K562 (cell line): Measurements from ENCODE around the gene ZC3H7B. TPM values are rescaled to one million over a fixed set of nuclear protein-coding genes. Genes with fewer than 3 reads are reported as not detected.
A peak's percentile ranks its signal among the peaks of the same experiment; 100 is the strongest.

ENCODE experiments used
- EGR1 ChIP-seq: fragments of 450-650 bp; conservative IDR thresholded peaks from 2 replicates; pipeline ENCODE4 v1.6.1; 2017; ENCODE audit warnings: mild to moderate bottlenecking
- KDM4B ChIP-seq, 2 experiments: fragments of 450-650 bp in 1 of 2; sonication (generic) in 1 of 2; IDR thresholded peaks; 2 replicates each; pipeline ENCODE4 v1.6.1; 2016 to 2017; ENCODE audit warnings: borderline replicate concordance in 2 of 2, antibody characterized with exemption in 1 of 2, low read depth in 1 of 2, mild to moderate bottlenecking in 1 of 2
- L3MBTL2 ChIP-seq: fragments of 450-650 bp; IDR thresholded peaks from 2 replicates; pipeline ENCODE4 v1.6.1; 2016; ENCODE audit warnings: mild to moderate bottlenecking, moderate library complexity
- MAFG ChIP-seq: fragments of 450-650 bp; conservative IDR thresholded peaks from 2 replicates; pipeline ENCODE4 v1.6.1; 2016; ENCODE audit warnings: missing genetic modification characterization, missing compliant biosample characterization
- MTA2 ChIP-seq: fragments of 450-650 bp; IDR thresholded peaks from 2 replicates; pipeline ENCODE4 v1.6.1; 2016; ENCODE audit warnings: low read depth
- MYC ChIP-seq, 2 experiments: fragments of 250-450 bp in 1 of 2; sonication (Bioruptor Pico) in 1 of 2; IDR thresholded peaks; 2 replicates each; pipeline versions ENCODE4 v1.5.1 to v1.6.1; 2012 to 2021; ENCODE audit warnings: low read depth in 2 of 2, borderline replicate concordance in 1 of 2, improper control_type of control experiment in 1 of 2, low read length in 1 of 2, mild to moderate bottlenecking in 1 of 2, moderate library complexity in 1 of 2
- NEUROD1 ChIP-seq: fragments of 150-350 bp; IDR thresholded peaks from 2 replicates; pipeline ENCODE4 v1.6.1; 2014; ENCODE audit warnings: borderline replicate concordance, low read length, low read depth; ENCODE audit not compliant: partially characterized antibody
- POLR2H ChIP-seq: IDR thresholded peaks from 2 replicates; pipeline ENCODE4 v1.6.1; 2016; ENCODE audit warnings: missing genetic modification characterization, low read depth, mild to moderate bottlenecking, control low read depth, missing compliant biosample characterization, moderate library complexity
- RBM34 ChIP-seq: fragments of 200-400 bp; formaldehyde crosslinking; IDR thresholded peaks from 2 replicates; pipeline ENCODE4 v1.6.1; 2018; ENCODE audit warnings: low read length, borderline replicate concordance; ENCODE audit not compliant: insufficient read depth
- SAP30 ChIP-seq: fragments of 200-600 bp; sonication (generic); IDR thresholded peaks from 2 replicates; pipeline ENCODE4 v1.6.1; 2012; ENCODE audit warnings: borderline replicate concordance, low read depth, mild to moderate bottlenecking, moderate library complexity, low read length, control low read depth, inconsistent platforms; ENCODE audit not compliant: insufficient read depth, poor library complexity, severe bottlenecking
- SMARCE1 ChIP-seq: fragments of 450-650 bp; IDR thresholded peaks from 2 replicates; pipeline ENCODE4 v1.7.1; 2016; ENCODE audit warnings: mild to moderate bottlenecking
- SRSF1 ChIP-seq: fragments of 200-400 bp; formaldehyde crosslinking; IDR thresholded peaks from 2 replicates; pipeline ENCODE4 v1.6.1; 2017; ENCODE audit warnings: mild to moderate bottlenecking, low read depth, low read length, moderate library complexity
- TCFL5 ChIP-seq: fragments of 250-450 bp; sonication (Bioruptor Pico); conservative IDR thresholded peaks from 2 replicates; pipeline ENCODE4 v1.6.1; 2021; ENCODE audit warnings: mild to moderate bottlenecking, moderate library complexity, matching md5 sums
- ZNF140 ChIP-seq: fragments of 250-450 bp; sonication (Bioruptor Pico); IDR thresholded peaks from 2 replicates; pipeline ENCODE4 v1.8.0; 2021; ENCODE audit warnings: moderate library complexity, mild to moderate bottlenecking, inconsistent platforms
- ZNF224 ChIP-seq: sonication (generic); formaldehyde crosslinking; IDR thresholded peaks from 2 replicates; pipeline ENCODE4 v1.8.0; 2022; ENCODE audit warnings: mild to moderate bottlenecking, missing genetic modification reagents
- polyA plus RNA-seq, 8 experiments: library from polyadenylated mRNA; depleted of rRNA in 4 of 8; stranded (reverse) in 5 of 8; unstranded in 3 of 8; fragments of >200 nt; fragmentation: Nextera tagmentation in 2 of 8; fragmentation: Illumina TruSeq in 1 of 8; extraction: Ambion mirVana in 2 of 8; extraction: Trizol in 1 of 8; gene quantifications; 2 replicates each; pipeline versions ENCODE4 v1.2.1 to v1.2.3, GENCODE V29; 2011 to 2014; ENCODE audit warnings: inconsistent platforms in 1 of 8, missing spikeins in 1 of 8
- total RNA-seq, 7 experiments: library from RNA; depleted of rRNA in 6 of 7; stranded (reverse); fragments of >200 nt in 6 of 7; fragmentation: Illumina TruSeq in 2 of 7; extraction: Trizol in 2 of 7; gene quantifications; 2 replicates each; pipeline versions ENCODE4 v1.2.1 to v1.2.3, GENCODE V29; 2011 to 2021; ENCODE audit warnings: low replicate concordance in 1 of 7
- TF ChIP-seq, protein P1 (sequence below): fragments of 250-450 bp; sonication (Bioruptor Pico); IDR thresholded peaks from 2 replicates; pipeline ENCODE4 v1.5.0; 2021
- TF ChIP-seq, protein P2 (sequence below): fragments of 450-650 bp; IDR thresholded peaks from 2 replicates; pipeline ENCODE4 v1.7.0; 2016; ENCODE audit warnings: borderline replicate concordance
- TF ChIP-seq, protein P3 (sequence below), 3 experiments: IDR thresholded peaks in 2 of 3; conservative IDR thresholded peaks in 1 of 3; 2 replicates each; pipeline ENCODE4 v1.5.1; 2011 to 2012; ENCODE audit warnings: low read length in 3 of 3, mild to moderate bottlenecking in 3 of 3, control low read depth in 2 of 3, improper control_type of control experiment in 1 of 3, inconsistent platforms in 1 of 3, low read depth in 1 of 3, mixed read lengths in 1 of 3, moderate library complexity in 1 of 3; ENCODE audit not compliant: insufficient read depth in 2 of 3
- TF ChIP-seq, protein P4 (sequence below): IDR thresholded peaks from 2 replicates; pipeline ENCODE4 v1.6.1; 2014; ENCODE audit warnings: antibody characterized with exemption

Gene ZC3H7B
- total and polyA plus RNA-seq, 9 of the 15 experiments (the other 6 are each of a cell fraction or from before 2014, with no cell fraction given): 0.07 to 49.8 (median 26.8) TPM

DNA sequence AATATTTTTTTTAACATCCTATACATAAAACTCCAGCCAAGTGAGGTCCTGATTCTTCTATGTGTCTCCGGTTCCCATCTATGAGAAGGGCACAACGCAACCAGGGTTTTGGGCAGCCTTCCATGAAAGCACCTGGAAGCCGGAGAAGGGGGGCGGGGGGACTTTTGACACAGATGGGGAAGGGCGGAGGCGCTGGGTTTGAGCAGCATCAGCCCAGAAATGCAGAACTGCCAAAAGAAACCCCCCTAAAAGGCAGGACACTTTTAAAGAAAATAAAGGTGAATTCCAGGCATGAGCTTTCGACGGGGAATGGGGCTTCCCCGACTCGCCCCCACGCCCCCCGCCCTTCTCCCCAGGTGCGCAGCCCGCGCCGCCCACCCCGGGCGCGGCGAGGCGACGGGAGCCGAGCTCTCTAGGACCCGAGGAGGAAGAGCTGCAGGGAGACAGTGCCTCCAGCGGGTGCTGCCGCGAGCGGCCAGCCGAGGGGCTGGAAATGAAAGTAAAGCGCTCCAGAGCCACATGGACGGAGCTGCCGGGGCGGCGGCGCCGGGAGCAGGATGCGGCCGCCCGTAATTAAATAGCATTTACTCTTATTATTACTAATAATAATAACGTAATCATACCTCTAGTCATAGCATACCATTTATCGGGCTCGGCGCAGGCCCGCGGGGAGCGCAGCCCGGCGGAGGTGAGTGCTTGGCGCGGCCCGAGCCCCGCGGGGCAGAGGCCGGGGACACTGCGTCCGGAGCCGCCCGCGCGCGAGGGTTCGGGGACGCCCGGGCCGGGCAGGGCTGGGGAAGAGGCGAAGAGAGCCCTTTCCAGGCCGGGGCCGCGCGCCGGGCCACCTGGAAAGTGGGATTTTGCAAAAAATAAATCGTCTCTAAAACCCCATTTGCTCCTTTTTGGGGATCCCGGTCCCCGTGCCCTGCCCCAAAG, at the start of gene ZC3H7B (continued):
- TF ChIP-seq, protein P1, sequence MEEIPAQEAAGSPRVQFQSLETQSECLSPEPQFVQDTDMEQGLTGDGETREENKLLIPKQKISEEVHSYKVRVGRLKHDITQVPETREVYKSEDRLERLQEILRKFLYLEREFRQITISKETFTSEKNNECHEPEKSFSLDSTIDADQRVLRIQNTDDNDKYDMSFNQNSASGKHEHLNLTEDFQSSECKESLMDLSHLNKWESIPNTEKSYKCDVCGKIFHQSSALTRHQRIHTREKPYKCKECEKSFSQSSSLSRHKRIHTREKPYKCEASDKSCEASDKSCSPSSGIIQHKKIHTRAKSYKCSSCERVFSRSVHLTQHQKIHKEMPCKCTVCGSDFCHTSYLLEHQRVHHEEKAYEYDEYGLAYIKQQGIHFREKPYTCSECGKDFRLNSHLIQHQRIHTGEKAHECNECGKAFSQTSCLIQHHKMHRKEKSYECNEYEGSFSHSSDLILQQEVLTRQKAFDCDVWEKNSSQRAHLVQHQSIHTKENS (CRISPR knock-in tag): no peak
- TF ChIP-seq EGR1 (peak; percentile 63), MYC (IDR thresholded peaks at IDR 0.05; ENCODE audit: low read depth, low read length) (peak; percentile 94), MYC (CRISPR knock-in tag; IDR thresholded peaks at IDR 0.05; ENCODE audit: borderline replicate concordance, low read depth) (no peak), ZNF140 (no peak), POLR2H (tag) (0 out of 2 replicates have a peak, but pooled peaks have one; percentile 26), MAFG (tag) (no peak), SAP30 (peak; percentile 8), SMARCE1 (no peak), TCFL5 (CRISPR knock-in tag) (no peak), KDM4B (IDR thresholded peaks at IDR 0.05; ENCODE audit: borderline replicate concordance in 2 of 2, low read depth in 1 of 2) (no peak), SRSF1 (no peak), L3MBTL2 (peak; percentile 29; the same call in 1 of the 2 replicates), RBM34 (no peak), NEUROD1 (peak; percentile 69), MTA2 (no peak), ZNF224 (no peak)
- TF ChIP-seq, protein P2, sequence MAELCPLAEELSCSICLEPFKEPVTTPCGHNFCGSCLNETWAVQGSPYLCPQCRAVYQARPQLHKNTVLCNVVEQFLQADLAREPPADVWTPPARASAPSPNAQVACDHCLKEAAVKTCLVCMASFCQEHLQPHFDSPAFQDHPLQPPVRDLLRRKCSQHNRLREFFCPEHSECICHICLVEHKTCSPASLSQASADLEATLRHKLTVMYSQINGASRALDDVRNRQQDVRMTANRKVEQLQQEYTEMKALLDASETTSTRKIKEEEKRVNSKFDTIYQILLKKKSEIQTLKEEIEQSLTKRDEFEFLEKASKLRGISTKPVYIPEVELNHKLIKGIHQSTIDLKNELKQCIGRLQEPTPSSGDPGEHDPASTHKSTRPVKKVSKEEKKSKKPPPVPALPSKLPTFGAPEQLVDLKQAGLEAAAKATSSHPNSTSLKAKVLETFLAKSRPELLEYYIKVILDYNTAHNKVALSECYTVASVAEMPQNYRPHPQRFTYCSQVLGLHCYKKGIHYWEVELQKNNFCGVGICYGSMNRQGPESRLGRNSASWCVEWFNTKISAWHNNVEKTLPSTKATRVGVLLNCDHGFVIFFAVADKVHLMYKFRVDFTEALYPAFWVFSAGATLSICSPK: no peak
- TF ChIP-seq, protein P3, sequence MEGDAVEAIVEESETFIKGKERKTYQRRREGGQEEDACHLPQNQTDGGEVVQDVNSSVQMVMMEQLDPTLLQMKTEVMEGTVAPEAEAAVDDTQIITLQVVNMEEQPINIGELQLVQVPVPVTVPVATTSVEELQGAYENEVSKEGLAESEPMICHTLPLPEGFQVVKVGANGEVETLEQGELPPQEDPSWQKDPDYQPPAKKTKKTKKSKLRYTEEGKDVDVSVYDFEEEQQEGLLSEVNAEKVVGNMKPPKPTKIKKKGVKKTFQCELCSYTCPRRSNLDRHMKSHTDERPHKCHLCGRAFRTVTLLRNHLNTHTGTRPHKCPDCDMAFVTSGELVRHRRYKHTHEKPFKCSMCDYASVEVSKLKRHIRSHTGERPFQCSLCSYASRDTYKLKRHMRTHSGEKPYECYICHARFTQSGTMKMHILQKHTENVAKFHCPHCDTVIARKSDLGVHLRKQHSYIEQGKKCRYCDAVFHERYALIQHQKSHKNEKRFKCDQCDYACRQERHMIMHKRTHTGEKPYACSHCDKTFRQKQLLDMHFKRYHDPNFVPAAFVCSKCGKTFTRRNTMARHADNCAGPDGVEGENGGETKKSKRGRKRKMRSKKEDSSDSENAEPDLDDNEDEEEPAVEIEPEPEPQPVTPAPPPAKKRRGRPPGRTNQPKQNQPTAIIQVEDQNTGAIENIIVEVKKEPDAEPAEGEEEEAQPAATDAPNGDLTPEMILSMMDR (IDR thresholded peaks at IDR 0.05 in 2 of 3, conservative IDR thresholded peaks at IDR 0.05 in 1 of 3; ENCODE audit: insufficient read depth in 2 of 3, low read depth in 1 of 3, low read length in 3 of 3): peak; percentile 44 to 70 (median 55)
- TF ChIP-seq, protein P4, sequence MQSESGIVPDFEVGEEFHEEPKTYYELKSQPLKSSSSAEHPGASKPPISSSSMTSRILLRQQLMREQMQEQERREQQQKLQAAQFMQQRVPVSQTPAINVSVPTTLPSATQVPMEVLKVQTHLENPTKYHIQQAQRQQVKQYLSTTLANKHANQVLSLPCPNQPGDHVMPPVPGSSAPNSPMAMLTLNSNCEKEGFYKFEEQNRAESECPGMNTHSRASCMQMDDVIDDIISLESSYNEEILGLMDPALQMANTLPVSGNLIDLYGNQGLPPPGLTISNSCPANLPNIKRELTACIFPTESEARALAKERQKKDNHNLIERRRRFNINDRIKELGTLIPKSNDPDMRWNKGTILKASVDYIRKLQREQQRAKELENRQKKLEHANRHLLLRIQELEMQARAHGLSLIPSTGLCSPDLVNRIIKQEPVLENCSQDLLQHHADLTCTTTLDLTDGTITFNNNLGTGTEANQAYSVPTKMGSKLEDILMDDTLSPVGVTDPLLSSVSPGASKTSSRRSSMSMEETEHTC: no peak
